Measurements from ENCODE around the gene GALNT10. TPM values are rescaled to one million over a fixed set of nuclear protein-coding genes. Genes with fewer than 3 reads are reported as not detected.

Gene GALNT10
- total RNA-seq, 1 donor from 2014 or later: 23.5 TPM

GRCh38 chr5:154179846-154180710, 10.5 kb upstream of the GALNT10 start:
- TF ChIP-seq CTCF (conservative IDR thresholded peaks at IDR 0.05; ENCODE audit: low read depth, low read length): peak; percentile 88
- no peak overlapping the region for H3K4me3 ChIP-seq (ENCODE audit: low read depth, low read length)
- no peak for DNase-seq (ENCODE audit: low read depth)

- no peak for DNase-seq (ENCODE audit: low read depth)
- no peak overlapping the region for H3K4me3 ChIP-seq (ENCODE audit: low read depth, low read length)
- TF ChIP-seq CTCF (conservative IDR thresholded peaks at IDR 0.05; ENCODE audit: low read depth, low read length): no peak
Observed at GRCh38 chr5:154181161-154181560, 9.4 kb upstream of the GALNT10 start.

- DNase-seq (ENCODE audit: low read depth): no peak
- TF ChIP-seq CTCF (conservative IDR thresholded peaks at IDR 0.05; ENCODE audit: low read depth, low read length): no peak
- peak overlapping the region; percentile 94 for H3K4me3 ChIP-seq (ENCODE audit: low read depth, low read length)
Observed at GRCh38 chr5:154189256-154189818, 1.2 kb upstream of the GALNT10 start.

- no peak for DNase-seq (ENCODE audit: low read depth)
- peak; percentile 48 for TF ChIP-seq CTCF (conservative IDR thresholded peaks at IDR 0.05; ENCODE audit: low read depth, low read length)
- H3K4me3 ChIP-seq (ENCODE audit: low read depth, low read length): peak overlapping the region; percentile 94
Observed at GRCh38 chr5:154189819-154190594, 526 bp upstream of the GALNT10 start.

- TF ChIP-seq CTCF (conservative IDR thresholded peaks at IDR 0.05; ENCODE audit: low read depth, low read length): no peak
- no peak for DNase-seq (ENCODE audit: low read depth)
- peak overlapping the region; percentile 75 for H3K4me3 ChIP-seq (ENCODE audit: low read depth, low read length)
Observed at GRCh38 chr5:154191467-154192261, 1.1 kb downstream of the GALNT10 start.

- H3K4me3 ChIP-seq (ENCODE audit: low read depth, low read length): no peak overlapping the region
- TF ChIP-seq CTCF (conservative IDR thresholded peaks at IDR 0.05; ENCODE audit: low read depth, low read length): no peak
- no peak for DNase-seq (ENCODE audit: low read depth)
Observed at GRCh38 chr5:154193283-154193682, 2.8 kb downstream of the GALNT10 start.
